ENCODE results near the gene SLC26A2.
"Not testable (repeated sequence)": the region's sequence is repeated elsewhere in the genome, so short reads cannot be mapped to it uniquely, and the experiment has no call there.

SLC26A2 gene

GRCh38 chr5:149941795-149942194 lies 18.8 kb upstream of the SLC26A2 start:
- H3K4me3 ChIP-seq (replicated peaks; ENCODE audit: low read depth, low read length), result no peak overlapping the region
- TF ChIP-seq CTCF (IDR thresholded peaks at IDR 0.05; ENCODE audit: low read length, missing control alignments), result no peak
- DNase-seq (ENCODE audit: low read depth), result no peak

GRCh38 chr5:149942199-149942598 lies 18.4 kb upstream of the SLC26A2 start:
- no peak for DNase-seq (ENCODE audit: low read depth)

GRCh38 chr5:149942741-149943169 lies 17.8 kb upstream of the SLC26A2 start:
- H3K4me3 ChIP-seq (replicated peaks; ENCODE audit: low read depth, low read length); DNase-seq (ENCODE audit: low read depth): not testable (repeated sequence)

More at GRCh38 chr5:149942199-149942598, 18.4 kb upstream of the SLC26A2 start:
- TF ChIP-seq CTCF (IDR thresholded peaks at IDR 0.05; ENCODE audit: low read length, missing control alignments), result no peak
- H3K4me3 ChIP-seq (replicated peaks; ENCODE audit: low read depth, low read length), result no peak overlapping the region

- DNase-seq (ENCODE audit: low read depth); H3K4me3 ChIP-seq (replicated peaks; ENCODE audit: low read depth, low read length): not testable (repeated sequence)
Measured at GRCh38 chr5:149943177-149943949, 17.2 kb upstream of the SLC26A2 start.

- DNase-seq (ENCODE audit: low read depth), result no peak
- no peak within 1 kb of the TSS for H3K4me3 ChIP-seq (replicated peaks; ENCODE audit: low read depth, low read length)
- no peak for TF ChIP-seq CTCF (IDR thresholded peaks at IDR 0.05; ENCODE audit: low read length, missing control alignments)
Measured at GRCh38 chr5:149944666-149945065, 15.9 kb upstream of the SLC26A2 start, which contains the start of gene PDE6A. Gene PDE6A, minus strand, starts transcription at chr5:149944793. Its CDS starts 120 bp downstream, at chr5:149944673.

GRCh38 chr5:149946118-149946517 lies 14.4 kb upstream of the SLC26A2 start:
- no peak overlapping the region for H3K4me3 ChIP-seq (replicated peaks; ENCODE audit: low read depth, low read length)
- DNase-seq (ENCODE audit: low read depth), result no peak
- no peak for TF ChIP-seq CTCF (IDR thresholded peaks at IDR 0.05; ENCODE audit: low read length, missing control alignments)

GRCh38 chr5:149948993-149949392 lies 11.6 kb upstream of the SLC26A2 start:
- no peak for DNase-seq (ENCODE audit: low read depth)
- no peak overlapping the region for H3K4me3 ChIP-seq (replicated peaks; ENCODE audit: low read depth, low read length)
- no peak for TF ChIP-seq CTCF (IDR thresholded peaks at IDR 0.05; ENCODE audit: low read length, missing control alignments)

- no peak for DNase-seq (ENCODE audit: low read depth)
- no peak overlapping the region for H3K4me3 ChIP-seq (replicated peaks; ENCODE audit: low read depth, low read length)
- TF ChIP-seq CTCF (IDR thresholded peaks at IDR 0.05; ENCODE audit: low read length, missing control alignments), result peak; percentile 18
Measured at GRCh38 chr5:149951138-149951749, 9.3 kb upstream of the SLC26A2 start.

All from fibroblast of pulmonary artery (primary cell).